HepG2 (cell line): ENCODE data around the gene GAS2L2. TPM values are rescaled to one million over a fixed set of nuclear protein-coding genes. Genes with fewer than 3 reads are reported as not detected.

Experiments used
- ATAC-seq: fragments of 200-7000 bp; cut with Tn5 transposase; 3 replicates; pipeline ENCODE4 v1.9.1; 2020; ENCODE audit warnings: mild to moderate bottlenecking, moderate library complexity
- BruUV-seq: library from RNA; stranded (reverse); fragments of 400-500 nt; replicated peaks from 2 replicates; lab custom pipeline; 2021; lab: Mats Ljungman, UMichigan
- CTCF ChIA-PET: fragments of 300-600 bp; formaldehyde crosslinking; extraction: SDS; loops from one replicate; lab custom pipeline; 2021; ENCODE audit warnings: low total read pairs, inconsistent platforms, low intra/inter-chr PET ratio; lab: Yijun Ruan, JAX
- POLR2A ChIA-PET: fragments of 350-600 bp; sonication (Branson Sonifier 250); formaldehyde crosslinking; loops from one replicate; lab custom pipeline; 2020; ENCODE audit warnings: antibody characterized with exemption, inconsistent platforms; lab: Yijun Ruan, JAX
- DNase-seq: peaks from one replicate; pipeline ENCODE4 v3.0.0-alpha.2; 2015; ENCODE audit warnings: low spot score
- FAIRE-seq: peaks from 3 replicates; lab custom pipeline; 2011; peaks lifted over from hg19 to GRCh38; lab: Jason Lieb, UNC
- H2AFZ ChIP-seq: one replicate; pipeline ENCODE4 v1.6.1; 2011; ENCODE audit warnings: low read length, inconsistent platforms
- H3K27ac ChIP-seq: fragments of 300-600 bp; 3 replicates; pipeline ENCODE4 v1.8.0; 2011; ENCODE audit warnings: mixed run types, mild to moderate bottlenecking, mixed read lengths, low read length, inconsistent platforms; ENCODE audit not compliant: insufficient read depth; ENCODE audit errors: extremely low read length
- H3K27me3 ChIP-seq, 2 experiments: fragments of 200-600 bp in 1 of 2; 2 replicates in 1 of 2; 3 replicates in 1 of 2; pipeline versions ENCODE4 v1.6.0 to v1.8.0; 2011; ENCODE audit warnings: low read length in 2 of 2, mild to moderate bottlenecking in 2 of 2, moderate library complexity in 2 of 2, inconsistent platforms in 1 of 2; ENCODE audit not compliant: insufficient read depth in 2 of 2, control insufficient read depth in 1 of 2
- H3K36me3 ChIP-seq, 2 experiments: fragments of 200-600 bp in 1 of 2; replicated peaks in 1 of 2; 2 replicates in 1 of 2; 3 replicates in 1 of 2; pipeline versions ENCODE4 v1.5.1 to v1.8.0; 2011; ENCODE audit warnings: low read length in 2 of 2, inconsistent platforms in 1 of 2; ENCODE audit not compliant: insufficient read depth in 2 of 2, control insufficient read depth in 1 of 2
- H3K4me1 ChIP-seq: 2 replicates; pipeline ENCODE4 v1.5.1; 2012; ENCODE audit warnings: low read length, inconsistent platforms; ENCODE audit not compliant: insufficient read depth
- H3K4me2 ChIP-seq: 2 replicates; pipeline ENCODE4 v1.6.0; 2011; ENCODE audit warnings: low read depth, low read length, inconsistent platforms
- H3K4me3 ChIP-seq, 3 experiments: fragments of 200-600 bp in 1 of 3; sonication (generic), shearing (Covaris generic) in 1 of 3; replicated peaks in 1 of 3; 2 replicates each; pipeline ENCODE4 v1.5.1; 2011 to 2016; ENCODE audit warnings: low read length in 3 of 3, inconsistent platforms in 2 of 3, low read depth in 2 of 3, mild to moderate bottlenecking in 2 of 3, control low read depth in 1 of 3, mixed read lengths in 1 of 3; ENCODE audit not compliant: insufficient read depth in 1 of 3
- H3K79me2 ChIP-seq: one replicate; pipeline ENCODE4 v1.6.1; 2011; ENCODE audit warnings: low read length, inconsistent platforms; ENCODE audit not compliant: insufficient read depth
- H3K9ac ChIP-seq: 2 replicates; pipeline ENCODE4 v1.6.0; 2011; ENCODE audit warnings: mild to moderate bottlenecking, low read depth, low read length, inconsistent platforms; ENCODE audit not compliant: insufficient read depth
- H3K9me3 ChIP-seq: 2 replicates; pipeline ENCODE4 v1.5.1; 2012; ENCODE audit warnings: mild to moderate bottlenecking, low read length
- H4K20me1 ChIP-seq: 2 replicates; pipeline ENCODE4 v1.6.0; 2011; ENCODE audit warnings: inconsistent platforms, mild to moderate bottlenecking, low read length, moderate library complexity; ENCODE audit not compliant: insufficient read depth
- ARID4A ChIP-seq: sonication (generic); formaldehyde crosslinking; IDR thresholded peaks from 2 replicates; pipeline ENCODE4 v1.5.0; 2020; ENCODE audit warnings: mild to moderate bottlenecking, missing genetic modification reagents, borderline replicate concordance
- FOXA3 ChIP-seq: IDR thresholded peaks from 2 replicates; pipeline ENCODE4 v1.6.1; 2016; ENCODE audit warnings: missing genetic modification reagents, missing compliant biosample characterization
- TOE1 ChIP-seq: sonication (generic); formaldehyde crosslinking; IDR thresholded peaks from 2 replicates; pipeline ENCODE4 v1.4.0; 2020; ENCODE audit warnings: mild to moderate bottlenecking, missing genetic modification reagents
- ZFP36L1 ChIP-seq: sonication (generic); formaldehyde crosslinking; IDR thresholded peaks from 2 replicates; pipeline ENCODE4 v1.8.0; 2022; ENCODE audit warnings: mild to moderate bottlenecking, missing genetic modification reagents, moderate library complexity
- ZNF432 ChIP-seq: sonication (generic); formaldehyde crosslinking; IDR thresholded peaks from 2 replicates; pipeline ENCODE4 v1.5.0; 2020; ENCODE audit warnings: missing genetic modification reagents, mild to moderate bottlenecking, borderline replicate concordance
- ZNF562 ChIP-seq: sonication (generic); formaldehyde crosslinking; IDR thresholded peaks from 2 replicates; pipeline ENCODE4 v1.8.0; 2022; ENCODE audit warnings: missing genetic modification reagents, borderline replicate concordance
- WGBS: methylation state at CpG from one replicate; pipeline ENCODE4 v1.1.6; 2017; ENCODE audit warnings: low lambda C conversion rate; 5-methylcytosine and 5-hydroxymethylcytosine counted together
- in situ Hi-C: cut with HindIII; loops from 2 replicates; pipeline ENCODE4 v1.10.0; 2017; ENCODE audit warnings: low pct_unique_long_range_greater_than_20kb; ENCODE audit not compliant: extremely low pct_ligation_motif_present
- intact Hi-C: fragments of 100-400 bp; cut with micrococcal nuclease; formaldehyde crosslinking; loops from one replicate; pipeline ENCODE4 v1.10.0; 2022; ENCODE audit not compliant: unreplicated experiment
- polyA plus RNA-seq, 8 experiments: library from polyadenylated mRNA; depleted of rRNA in 3 of 8; stranded (reverse) in 7 of 8; unstranded in 1 of 8; fragments of >200 nt; fragmentation: Illumina TruSeq in 4 of 8; extraction: Trizol in 4 of 8; gene quantifications; 2 replicates each; pipeline versions ENCODE4 v1.2.1 to v1.2.3, GENCODE V29; 2011 to 2016; ENCODE audit warnings: low read depth in 4 of 8, missing spikeins in 1 of 8, mixed read lengths in 1 of 8; ENCODE audit not compliant: insufficient read depth in 1 of 8
- total RNA-seq, 5 experiments: library from RNA; depleted of rRNA; stranded (reverse); fragments of >200 nt; fragmentation: Illumina TruSeq; extraction: Trizol; gene quantifications; 2 replicates each; pipeline ENCODE4 v1.2.3, GENCODE V29; 2016; ENCODE audit warnings: low read depth in 1 of 5
- TF ChIP-seq, protein P1 (sequence below): fragments of 450-650 bp; IDR thresholded peaks from 2 replicates; pipeline ENCODE4 v1.6.1; 2016

Gene GAS2L2
- total and polyA plus RNA-seq, 2 of the 13 experiments (the other 11 are each of a cell fraction or from before 2014, with no cell fraction given) = not detected

DNA sequence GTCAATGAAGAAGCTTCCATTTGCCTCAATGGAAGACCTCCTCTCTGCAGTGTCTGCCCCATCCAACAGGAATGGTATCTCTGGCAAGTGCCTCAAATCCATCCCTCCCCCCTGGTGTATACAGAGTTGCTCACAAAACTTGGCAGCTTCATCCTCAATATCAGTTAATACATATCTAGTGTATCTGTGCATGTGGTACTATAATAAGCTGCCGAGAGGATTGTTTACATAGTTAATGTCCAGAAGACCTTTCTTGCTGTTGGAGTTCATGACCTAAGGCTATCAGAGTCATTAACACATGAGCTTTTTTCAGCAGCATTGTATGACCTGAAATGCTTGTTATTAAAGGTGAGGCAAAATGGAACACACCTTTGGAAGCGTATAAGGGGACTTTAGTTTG lies 35.6 kb downstream of the GAS2L2 start (continued):
- TF ChIP-seq ARID4A (CRISPR knock-in tag) (no peak), FOXA3 (CRISPR knock-in tag) (no peak), TOE1 (CRISPR knock-in tag) (no peak), ZFP36L1 (CRISPR knock-in tag) (no peak), ZNF432 (CRISPR knock-in tag) (no peak)

DNA sequence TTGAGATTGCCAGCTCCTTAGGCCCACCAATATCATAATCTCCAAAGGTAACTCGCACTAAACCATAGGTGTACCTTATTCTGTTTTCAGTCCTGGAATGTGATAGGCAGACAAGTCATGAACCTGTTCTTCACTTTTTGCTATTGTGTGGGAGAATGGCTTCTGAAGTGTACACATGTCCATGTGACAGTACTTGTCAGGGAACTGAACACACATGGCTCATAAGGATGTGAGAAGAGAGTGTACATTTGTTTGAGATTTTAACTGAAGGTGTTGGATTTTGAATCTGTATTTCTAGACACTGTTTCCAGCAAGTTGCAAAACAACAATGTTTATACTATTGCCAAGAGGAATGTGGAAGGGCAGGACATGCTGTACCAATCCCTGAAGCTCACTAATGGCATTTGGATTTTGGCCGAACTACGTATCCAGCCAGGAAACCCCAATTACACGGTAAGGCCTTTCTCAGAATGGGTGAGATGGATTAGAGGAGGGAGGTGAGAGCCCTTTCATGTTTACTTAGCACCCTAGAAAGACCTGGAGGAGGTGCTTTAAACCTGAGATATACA lies 36.1 kb downstream of the GAS2L2 start:
- no peak for FAIRE-seq
- Histone ChIP-seq H3K27me3 (no peaks in the 10 kb centered on the region), H3K9ac (no peak overlapping the region), H3K4me3 (no peak overlapping the region), H2AFZ (no peak overlapping the region), H3K79me2 (no peaks in the 10 kb centered on the region), H3K27ac (no peak overlapping the region)
- POLR2A ChIA-PET = no interaction called here
- 92% methylated on average over 4 of the region's 4 CpGs for WGBS
- no TSS peak for BruUV-seq
- CTCF ChIA-PET = no interaction called here
- intact Hi-C loops = no loop called here
- DNase-seq = no peak
- TF ChIP-seq, protein P1, sequence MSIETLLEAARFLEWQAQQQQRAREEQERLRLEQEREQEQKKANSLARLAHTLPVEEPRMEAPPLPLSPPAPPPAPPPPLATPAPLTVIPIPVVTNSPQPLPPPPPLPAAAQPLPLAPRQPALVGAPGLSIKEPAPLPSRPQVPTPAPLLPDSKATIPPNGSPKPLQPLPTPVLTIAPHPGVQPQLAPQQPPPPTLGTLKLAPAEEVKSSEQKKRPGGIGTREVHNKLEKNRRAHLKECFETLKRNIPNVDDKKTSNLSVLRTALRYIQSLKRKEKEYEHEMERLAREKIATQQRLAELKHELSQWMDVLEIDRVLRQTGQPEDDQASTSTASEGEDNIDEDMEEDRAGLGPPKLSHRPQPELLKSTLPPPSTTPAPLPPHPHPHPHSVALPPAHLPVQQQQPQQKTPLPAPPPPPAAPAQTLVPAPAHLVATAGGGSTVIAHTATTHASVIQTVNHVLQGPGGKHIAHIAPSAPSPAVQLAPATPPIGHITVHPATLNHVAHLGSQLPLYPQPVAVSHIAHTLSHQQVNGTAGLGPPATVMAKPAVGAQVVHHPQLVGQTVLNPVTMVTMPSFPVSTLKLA = peak; percentile 89
- no peak for TF ChIP-seq ZNF562
- TF ChIP-seq, all 625 proteins: peak for 1
- peaks cover 4 to 34% of the 10 kb centered on the region in 2 experiments; a peak in 3 of 5 replicates for H3K36me3 ChIP-seq
- in situ Hi-C loops = loop anchor here (25.0 kb wide), 1 partner anchor 95 kb away; the partner anchor contains the start of gene TAF15
- peaks cover 16% of the 10 kb centered on the region for H3K4me1 ChIP-seq
- no peak for ATAC-seq
- no peaks in the 10 kb centered on the region for H3K9me3 ChIP-seq
- no peaks in the 10 kb centered on the region for H4K20me1 ChIP-seq
- no peak overlapping the region for H3K4me2 ChIP-seq
